NCI-H226 (cell line): ENCODE results near the gene GAS7.

Experiments used
- DNase-seq: peaks from one replicate; pipeline ENCODE4 v3.0.0-alpha.2; 2015

Gene GAS7

GRCh38 chr17:10170233-10170632, 28.2 kb downstream of the GAS7 start:
- DNase-seq = no peak

- no peak for DNase-seq
These were observed 29.1 kb downstream of the GAS7 start for GRCh38 chr17:10169290-10169689.

- no peak for DNase-seq
These were observed 32.0 kb downstream of the GAS7 start for GRCh38 chr17:10166176-10166935.

GRCh38 chr17:10162096-10162495, 36.3 kb downstream of the GAS7 start:
- no peak for DNase-seq

GRCh38 chr17:10161386-10161785, 37.0 kb downstream of the GAS7 start:
- DNase-seq = no peak

- no peak for DNase-seq
These were observed 41.3 kb downstream of the GAS7 start for GRCh38 chr17:10156948-10157607.

- DNase-seq = no peak
These were observed 41.8 kb downstream of the GAS7 start for GRCh38 chr17:10156599-10156947.

- DNase-seq = no peak
These were observed 42.4 kb downstream of the GAS7 start for GRCh38 chr17:10156077-10156435.

- no peak for DNase-seq
These were observed 42.9 kb downstream of the GAS7 start for GRCh38 chr17:10155371-10156076.

GRCh38 chr17:10151667-10152496, 46.5 kb downstream of the GAS7 start:
- DNase-seq = no peak

GRCh38 chr17:10149573-10150399, 48.6 kb downstream of the GAS7 start:
- DNase-seq = peak; percentile 49

- DNase-seq = no peak
These were observed 50.5 kb downstream of the GAS7 start for GRCh38 chr17:10147761-10148415.

- DNase-seq = no peak
These were observed 51.4 kb downstream of the GAS7 start for GRCh38 chr17:10147040-10147439.

GRCh38 chr17:10144982-10145381, 53.4 kb downstream of the GAS7 start:
- DNase-seq = no peak

GRCh38 chr17:10144456-10144855, 54.0 kb downstream of the GAS7 start:
- no peak for DNase-seq

- DNase-seq = no peak
These were observed 57.0 kb downstream of the GAS7 start for GRCh38 chr17:10141436-10141835.

GRCh38 chr17:10139577-10139976, 58.8 kb downstream of the GAS7 start:
- DNase-seq = no peak

- no peak for DNase-seq
These were observed 62.0 kb downstream of the GAS7 start for GRCh38 chr17:10136258-10136981.

GRCh38 chr17:10135539-10136257, 62.7 kb downstream of the GAS7 start:
- DNase-seq = no peak

- no peak for DNase-seq
These were observed 67.7 kb downstream of the GAS7 start for GRCh38 chr17:10130677-10131076.
